LNCaP clone FGC (cell line): ENCODE data around the gene SLC1A3.
"Not testable (repeated sequence)": the region's sequence is repeated elsewhere in the genome, so short reads cannot be mapped to it uniquely, and the experiment has no call there.

ENCODE experiments used
- DNase-seq: peaks from one replicate; pipeline ENCODE4 v3.0.0-alpha.2; 2011; ENCODE audit warnings: low read depth
- H3K4me3 ChIP-seq: 2 replicates; pipeline ENCODE4 v1.5.1; 2011; ENCODE audit warnings: mild to moderate bottlenecking, low read depth, low read length, control low read depth
- TF ChIP-seq, protein P1 (sequence below): IDR thresholded peaks from 2 replicates; pipeline ENCODE4 v1.5.1; 2012; ENCODE audit warnings: mild to moderate bottlenecking; ENCODE audit not compliant: control insufficient read depth, insufficient read depth; ENCODE audit errors: extremely low read depth

The SLC1A3 gene

DNA sequence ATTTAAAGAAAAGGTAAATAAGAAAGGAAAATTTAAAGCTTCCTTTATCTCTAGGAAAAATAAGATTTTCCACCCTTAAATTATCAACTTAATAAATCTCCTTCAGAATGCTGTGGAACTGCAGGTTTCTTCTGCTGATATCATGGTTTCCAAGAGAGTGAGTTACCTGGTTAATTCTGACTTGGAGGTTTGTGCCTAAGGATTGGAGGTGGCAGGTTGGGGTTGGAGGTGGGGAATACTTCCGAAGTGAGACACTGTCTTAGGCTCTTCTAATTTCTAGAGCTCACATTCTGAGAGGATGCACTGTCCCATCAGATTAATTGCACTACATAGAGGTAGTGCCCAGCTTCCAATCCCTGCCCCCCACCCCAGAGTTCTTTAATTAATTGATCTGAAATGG is 31.1 kb downstream of the SLC1A3 start:
- TF ChIP-seq, protein P1, sequence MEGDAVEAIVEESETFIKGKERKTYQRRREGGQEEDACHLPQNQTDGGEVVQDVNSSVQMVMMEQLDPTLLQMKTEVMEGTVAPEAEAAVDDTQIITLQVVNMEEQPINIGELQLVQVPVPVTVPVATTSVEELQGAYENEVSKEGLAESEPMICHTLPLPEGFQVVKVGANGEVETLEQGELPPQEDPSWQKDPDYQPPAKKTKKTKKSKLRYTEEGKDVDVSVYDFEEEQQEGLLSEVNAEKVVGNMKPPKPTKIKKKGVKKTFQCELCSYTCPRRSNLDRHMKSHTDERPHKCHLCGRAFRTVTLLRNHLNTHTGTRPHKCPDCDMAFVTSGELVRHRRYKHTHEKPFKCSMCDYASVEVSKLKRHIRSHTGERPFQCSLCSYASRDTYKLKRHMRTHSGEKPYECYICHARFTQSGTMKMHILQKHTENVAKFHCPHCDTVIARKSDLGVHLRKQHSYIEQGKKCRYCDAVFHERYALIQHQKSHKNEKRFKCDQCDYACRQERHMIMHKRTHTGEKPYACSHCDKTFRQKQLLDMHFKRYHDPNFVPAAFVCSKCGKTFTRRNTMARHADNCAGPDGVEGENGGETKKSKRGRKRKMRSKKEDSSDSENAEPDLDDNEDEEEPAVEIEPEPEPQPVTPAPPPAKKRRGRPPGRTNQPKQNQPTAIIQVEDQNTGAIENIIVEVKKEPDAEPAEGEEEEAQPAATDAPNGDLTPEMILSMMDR: no peak
- no peak overlapping the region for H3K4me3 ChIP-seq
- DNase-seq: no peak

GRCh38 chr5:36638056-36638455 is 31.6 kb downstream of the SLC1A3 start:
- TF ChIP-seq, protein P1: no peak
- H3K4me3 ChIP-seq: no peak overlapping the region
- no peak for DNase-seq

DNA sequence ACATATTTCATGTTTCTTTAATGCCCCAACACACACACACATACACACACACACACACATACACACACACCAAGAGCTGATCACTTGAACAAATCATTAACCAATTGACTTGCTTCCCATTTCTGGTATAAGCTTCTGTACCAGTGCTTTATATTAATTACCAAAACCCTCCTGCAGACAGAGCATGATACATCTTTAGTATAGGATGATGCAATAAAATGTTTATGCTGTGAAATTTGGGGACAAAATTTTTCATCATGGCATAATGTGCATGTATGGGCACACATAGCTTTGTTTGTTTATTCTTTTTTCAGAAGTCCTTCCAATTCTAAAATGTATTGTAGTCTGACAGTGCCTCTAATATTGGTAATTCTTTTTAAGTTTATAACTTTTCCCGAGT is 34.5 kb downstream of the SLC1A3 start:
- no peak for DNase-seq
- TF ChIP-seq, protein P1: no peak
- no peak overlapping the region for H3K4me3 ChIP-seq

GRCh38 chr5:36641431-36641830 is 35.0 kb downstream of the SLC1A3 start:
- TF ChIP-seq, protein P1: no peak
- DNase-seq: no peak

DNA sequence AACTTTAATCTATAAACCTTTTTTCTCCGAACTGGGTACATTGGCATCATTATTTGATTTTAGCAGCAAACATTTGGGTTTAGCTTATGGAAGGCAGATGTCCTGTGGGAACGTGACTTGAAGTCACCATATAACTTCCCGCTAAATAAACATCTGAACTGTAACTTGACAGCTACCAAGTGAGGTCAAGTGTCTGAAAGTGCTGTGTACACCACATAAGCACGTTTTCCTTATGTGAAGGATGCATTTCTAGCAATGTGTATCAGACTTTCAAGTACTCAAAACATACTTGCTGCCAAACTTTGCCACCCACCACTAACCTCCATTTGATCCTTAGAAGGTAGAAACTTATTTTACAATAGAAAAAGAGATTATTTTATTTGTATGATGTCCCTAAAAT is 35.7 kb downstream of the SLC1A3 start:
- DNase-seq: no peak
- TF ChIP-seq, protein P1: no peak
- no peak overlapping the region for H3K4me3 ChIP-seq

More at GRCh38 chr5:36641431-36641830, 35.0 kb downstream of the SLC1A3 start:
- no peak overlapping the region for H3K4me3 ChIP-seq

DNA sequence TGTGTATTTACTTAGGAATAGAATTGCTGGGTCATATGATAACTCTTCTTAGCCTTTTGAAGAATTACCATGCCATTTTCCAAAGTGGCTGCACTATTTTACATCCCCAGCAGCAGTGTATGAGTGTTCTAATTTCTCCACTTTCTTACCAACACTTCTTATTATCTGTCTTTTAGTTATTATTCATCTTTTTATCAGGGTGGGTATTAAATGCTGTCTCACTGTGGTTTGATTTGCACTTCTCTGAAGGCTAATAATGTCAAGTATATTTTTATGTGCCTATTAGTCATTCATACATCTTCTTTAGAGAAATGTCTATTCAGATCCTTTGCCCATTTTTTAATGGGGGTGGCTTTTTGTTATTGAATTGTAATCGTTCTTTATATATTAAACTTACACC is 36.8 kb downstream of the SLC1A3 start:
- H3K4me3 ChIP-seq: no peak overlapping the region
- no peak for DNase-seq
- TF ChIP-seq, protein P1: no peak

DNA sequence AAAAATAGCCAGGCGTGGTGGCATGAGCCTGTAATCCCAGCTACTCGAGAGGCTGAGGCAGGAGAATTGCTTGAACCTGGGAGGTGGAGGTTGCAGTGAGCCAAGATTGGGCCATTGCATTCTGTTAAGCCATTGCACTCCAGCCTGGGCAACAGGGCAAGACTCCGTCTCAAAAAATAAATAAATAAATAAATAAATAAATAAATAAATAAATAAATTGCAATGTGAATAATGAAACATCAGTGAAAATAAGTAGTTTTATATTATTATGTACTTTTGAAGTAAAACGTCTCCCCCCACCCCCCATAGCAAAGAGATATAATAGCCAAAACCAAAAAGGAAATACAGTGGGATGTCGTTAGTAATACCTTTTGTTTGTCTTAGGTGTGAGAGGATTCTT is 37.4 kb downstream of the SLC1A3 start:
- not testable (repeated sequence) for H3K4me3 ChIP-seq, DNase-seq
